HEK293 (cell line): ENCODE data around the gene MLPH.

Experiments used
- ZNF223 ChIP-seq: fragments of 450-650 bp; formaldehyde crosslinking; IDR thresholded peaks from 2 replicates; pipeline ENCODE4 v1.5.1; 2016; ENCODE audit warnings: missing biosample characterization, missing genetic modification characterization
- TF ChIP-seq, protein P1 (sequence below): fragments of 450-650 bp; formaldehyde crosslinking; IDR thresholded peaks from 2 replicates; pipeline ENCODE4 v1.5.1; 2016; ENCODE audit warnings: missing biosample characterization, missing genetic modification characterization

DNA sequence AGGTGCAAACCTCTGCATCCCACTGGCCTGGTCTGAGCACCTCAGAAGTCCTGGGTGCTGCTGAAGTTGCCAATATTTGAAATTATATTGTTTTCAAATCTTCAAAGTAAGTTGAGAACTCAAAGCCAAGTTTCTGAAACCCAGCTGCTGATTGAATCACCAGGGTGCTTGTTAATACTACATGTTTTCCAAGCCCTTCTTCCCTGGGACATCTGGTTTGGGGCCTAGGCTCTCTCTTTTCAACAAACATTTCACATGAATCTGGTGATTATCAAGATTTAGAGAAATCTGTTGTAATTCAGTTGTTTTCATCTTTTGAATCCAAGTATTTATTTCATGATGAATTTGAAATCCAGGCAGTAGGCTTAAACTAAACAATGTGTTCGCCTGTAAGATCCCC, 24.4 kb downstream of the MLPH start:
- TF ChIP-seq, protein P1, sequence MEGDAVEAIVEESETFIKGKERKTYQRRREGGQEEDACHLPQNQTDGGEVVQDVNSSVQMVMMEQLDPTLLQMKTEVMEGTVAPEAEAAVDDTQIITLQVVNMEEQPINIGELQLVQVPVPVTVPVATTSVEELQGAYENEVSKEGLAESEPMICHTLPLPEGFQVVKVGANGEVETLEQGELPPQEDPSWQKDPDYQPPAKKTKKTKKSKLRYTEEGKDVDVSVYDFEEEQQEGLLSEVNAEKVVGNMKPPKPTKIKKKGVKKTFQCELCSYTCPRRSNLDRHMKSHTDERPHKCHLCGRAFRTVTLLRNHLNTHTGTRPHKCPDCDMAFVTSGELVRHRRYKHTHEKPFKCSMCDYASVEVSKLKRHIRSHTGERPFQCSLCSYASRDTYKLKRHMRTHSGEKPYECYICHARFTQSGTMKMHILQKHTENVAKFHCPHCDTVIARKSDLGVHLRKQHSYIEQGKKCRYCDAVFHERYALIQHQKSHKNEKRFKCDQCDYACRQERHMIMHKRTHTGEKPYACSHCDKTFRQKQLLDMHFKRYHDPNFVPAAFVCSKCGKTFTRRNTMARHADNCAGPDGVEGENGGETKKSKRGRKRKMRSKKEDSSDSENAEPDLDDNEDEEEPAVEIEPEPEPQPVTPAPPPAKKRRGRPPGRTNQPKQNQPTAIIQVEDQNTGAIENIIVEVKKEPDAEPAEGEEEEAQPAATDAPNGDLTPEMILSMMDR (tag by site-specific recombination): no peak
- no peak for TF ChIP-seq ZNF223
